GM12878 (cell line): ENCODE measurements around the gene MYBPC1. TPM values are rescaled to one million over a fixed set of nuclear protein-coding genes. Genes with fewer than 3 reads are reported as not detected.

Experiments used
- ATAC-seq: fragments of 200-7000 bp; cut with Tn5 transposase; 3 replicates; pipeline ENCODE4 v1.9.1; 2020; ENCODE audit warnings: mild to moderate bottlenecking, moderate library complexity
- BruUV-seq: library from RNA; stranded (reverse); fragments of 400-500 nt; replicated peaks from 2 replicates; lab custom pipeline; 2021; lab: Mats Ljungman, UMichigan
- CTCF ChIA-PET: fragments of 300-600 bp; sonication (Branson Sonifier 250); formaldehyde crosslinking; extraction: SDS; loops from one replicate; lab custom pipeline; 2021; ENCODE audit warnings: inconsistent platforms; lab: Yijun Ruan, JAX
- POLR2A ChIA-PET: fragments of 350-600 bp; formaldehyde crosslinking; extraction: SDS; loops from one replicate; lab custom pipeline; 2021; ENCODE audit warnings: inconsistent platforms; lab: Charles Lee
- RAD21 ChIA-PET: fragments of 300-600 bp; sonication (Branson Sonifier 250); formaldehyde crosslinking; loops from one replicate; lab custom pipeline; 2023; ENCODE audit warnings: antibody characterized with exemption; ENCODE audit not compliant: unreplicated experiment; lab: Charles Lee
- SMC1A ChIA-PET: fragments of 300-600 bp; sonication (Branson Sonifier 250); formaldehyde crosslinking; loops from one replicate; lab custom pipeline; 2023; ENCODE audit not compliant: unreplicated experiment, uncharacterized antibody; lab: Charles Lee
- DNase-seq: peaks from one replicate; pipeline ENCODE4 v3.0.0-alpha.2; 2011; ENCODE audit warnings: low read depth, low spot score
- FAIRE-seq: peaks from 3 replicates; lab custom pipeline; 2011; peaks lifted over from hg19 to GRCh38; lab: Jason Lieb, UNC
- H2AFZ ChIP-seq: 2 replicates; pipeline ENCODE4 v1.6.0; 2011; ENCODE audit warnings: low read depth, low read length, control low read depth; ENCODE audit not compliant: control insufficient read depth
- H3K27ac ChIP-seq: 2 replicates; pipeline ENCODE4 v1.5.1; 2011; ENCODE audit warnings: control low read depth; ENCODE audit not compliant: control insufficient read depth, insufficient read depth
- H3K27me3 ChIP-seq, 2 experiments: replicated peaks in 1 of 2; 2 replicates each; pipeline versions ENCODE4 v1.6.0 to v1.6.1; 2011; ENCODE audit warnings: low read length in 1 of 2; ENCODE audit not compliant: control insufficient read depth in 2 of 2, insufficient read depth in 2 of 2
- H3K36me3 ChIP-seq, 2 experiments: 2 replicates each; pipeline ENCODE4 v1.5.1; 2011; ENCODE audit warnings: low read length in 1 of 2; ENCODE audit not compliant: control insufficient read depth in 2 of 2, insufficient read depth in 2 of 2
- H3K4me1 ChIP-seq: 2 replicates; pipeline ENCODE4 v1.6.1; 2011; ENCODE audit warnings: mild to moderate bottlenecking, low read length, moderate library complexity, mixed read lengths; ENCODE audit not compliant: control insufficient read depth, insufficient read depth
- H3K4me2 ChIP-seq: 2 replicates; pipeline ENCODE4 v1.6.0; 2011; ENCODE audit warnings: control low read depth; ENCODE audit not compliant: control insufficient read depth, insufficient read depth
- H3K4me3 ChIP-seq: fragments of 200-600 bp; sonication (generic); 2 replicates; pipeline ENCODE4 v1.5.1; 2016
- H3K79me2 ChIP-seq: 2 replicates; pipeline ENCODE4 v1.6.0; 2011; ENCODE audit warnings: low read length; ENCODE audit not compliant: control insufficient read depth, insufficient read depth
- H3K9ac ChIP-seq: 2 replicates; pipeline ENCODE4 v1.8.0; 2011; ENCODE audit warnings: low read length, control low read depth, mixed read lengths; ENCODE audit not compliant: control insufficient read depth, insufficient read depth
- H3K9me3 ChIP-seq: replicated peaks from 3 replicates; pipeline ENCODE4 v1.5.1; 2011; ENCODE audit warnings: mild to moderate bottlenecking, low read length; ENCODE audit not compliant: control insufficient read depth, insufficient read depth
- H4K20me1 ChIP-seq: 2 replicates; pipeline ENCODE4 v1.6.0; 2011; ENCODE audit not compliant: control insufficient read depth, insufficient read depth
- ASH2L ChIP-seq: fragments of 300-600, 200-600 bp; sonication (generic); IDR thresholded peaks from 2 replicates; pipeline ENCODE4 v1.6.1; 2017; ENCODE audit warnings: low read depth, mild to moderate bottlenecking, borderline replicate concordance
- BACH1 ChIP-seq: fragments of 450-650 bp; IDR thresholded peaks from 2 replicates; pipeline ENCODE4 v1.6.1; 2017; ENCODE audit warnings: mild to moderate bottlenecking, borderline replicate concordance
- CHD4 ChIP-seq: fragments of 200-600 bp; sonication (generic); IDR thresholded peaks from 2 replicates; pipeline ENCODE4 v1.6.1; 2016; ENCODE audit warnings: mild to moderate bottlenecking
- E4F1 ChIP-seq: fragments of 450-650 bp; IDR thresholded peaks from 2 replicates; pipeline ENCODE4 v1.6.1; 2018; ENCODE audit warnings: borderline replicate concordance, mild to moderate bottlenecking; ENCODE audit not compliant: partially characterized antibody
- EZH2 ChIP-seq: IDR thresholded peaks from 2 replicates; pipeline ENCODE4 v1.6.1; 2012; ENCODE audit warnings: low read depth, mild to moderate bottlenecking, control low read depth, inconsistent platforms, low read length, borderline replicate concordance; ENCODE audit not compliant: control insufficient read depth
- PBX3 ChIP-seq: IDR thresholded peaks from 2 replicates; pipeline ENCODE4 v1.6.1; 2011; ENCODE audit warnings: mild to moderate bottlenecking, low read depth, low read length, moderate library complexity; ENCODE audit not compliant: insufficient replicate concordance
- POU2F2 ChIP-seq: IDR thresholded peaks from 3 replicates; pipeline ENCODE4 v1.6.1; 2011; ENCODE audit warnings: low read depth, mild to moderate bottlenecking, low read length, borderline replicate concordance
- RELA ChIP-seq: fragments of 450-650 bp; IDR thresholded peaks from 2 replicates; pipeline ENCODE4 v1.8.0; 2014; ENCODE audit warnings: borderline replicate concordance; ENCODE audit not compliant: partially characterized antibody
- REST ChIP-seq: IDR thresholded peaks from 2 replicates; pipeline ENCODE4 v1.6.1; 2012; ENCODE audit warnings: mild to moderate bottlenecking, low read depth, low read length
- SMAD1 ChIP-seq: fragments of 450-650 bp; IDR thresholded peaks from 2 replicates; pipeline ENCODE4 v1.6.1; 2018; ENCODE audit warnings: mild to moderate bottlenecking, low read depth; ENCODE audit not compliant: partially characterized antibody
- TARDBP ChIP-seq: IDR thresholded peaks from 2 replicates; pipeline ENCODE4 v1.6.1; 2016; ENCODE audit warnings: borderline replicate concordance
- ZNF207 ChIP-seq: fragments of 450-650 bp; IDR thresholded peaks from 2 replicates; pipeline ENCODE4 v1.6.1; 2014; ENCODE audit warnings: antibody characterized with exemption, mild to moderate bottlenecking, borderline replicate concordance
- ZNF274 ChIP-seq: IDR thresholded peaks from one replicate; pipeline ENCODE4 v1.8.0; 2011; ENCODE audit not compliant: insufficient read length, insufficient read depth
- WGBS: methylation state at CpG from one replicate; pipeline ENCODE4 v1.1.6; 2016; ENCODE audit warnings: low lambda C conversion rate; ENCODE audit not compliant: insufficient replicate concordance, insufficient coverage; ENCODE audit errors: missing lambda C conversion rate; 5-methylcytosine and 5-hydroxymethylcytosine counted together
- in situ Hi-C: fragments of 300-500 bp; cut with MboI; formaldehyde crosslinking; loops from 9 replicates; pipeline ENCODE4 v1.14.3; 2018; ENCODE audit warnings: mixed read lengths
- intact Hi-C: fragments of 100-400 bp; cut with micrococcal nuclease; formaldehyde crosslinking; loops from one replicate; pipeline ENCODE4 v1.14.2; 2022; ENCODE audit not compliant: unreplicated experiment
- polyA plus RNA-seq, 11 experiments: library from polyadenylated mRNA; depleted of rRNA in 4 of 11; unstranded in 6 of 11; stranded (reverse) in 5 of 11; fragments of >200 nt; fragmentation: Nextera tagmentation in 4 of 11; fragmentation: Illumina TruSeq in 1 of 11; extraction: Ambion mirVana in 4 of 11; extraction: Trizol in 1 of 11; gene quantifications; 1 replicate in 1 of 11; 2 replicates in 10 of 11; pipeline versions ENCODE4 v1.2.1 to v1.2.3, GENCODE V29; 2011 to 2016; ENCODE audit warnings: inconsistent platforms in 2 of 11, missing spikeins in 2 of 11, low read depth in 1 of 11
- total RNA-seq, 4 experiments: library from RNA; depleted of rRNA in 3 of 4; stranded (reverse); fragments of >200 nt in 3 of 4; fragmentation: Illumina TruSeq in 1 of 4; extraction: Trizol in 1 of 4; gene quantifications; 2 replicates each; pipeline versions ENCODE4 v1.2.1 to v1.2.3, GENCODE V29; 2013 to 2021
- TF ChIP-seq, protein P1 (sequence below): IDR thresholded peaks from 2 replicates; pipeline ENCODE4 v1.6.1; 2011; ENCODE audit warnings: borderline replicate concordance, low read depth, mild to moderate bottlenecking, moderate library complexity, mixed read lengths, low read length; ENCODE audit not compliant: insufficient read depth; ENCODE audit errors: extremely low read length
- TF ChIP-seq, protein P2 (sequence below): fragments of 450-650 bp; IDR thresholded peaks from 2 replicates; pipeline ENCODE4 v1.6.1; 2017; ENCODE audit warnings: borderline replicate concordance

The MYBPC1 gene
- total and polyA plus RNA-seq, 10 of the 15 experiments (the other 5 are each of a cell fraction or from before 2014, with no cell fraction given), result not detected

GRCh38 chr12:101609198-101609597 is 14.4 kb downstream of the MYBPC1 start:
- SMC1A ChIA-PET, result no interaction called here
- DNase-seq (no peak), FAIRE-seq (no peak), ATAC-seq (no peak)
- Histone ChIP-seq H3K9me3 (no peaks in the 10 kb centered on the region), H2AFZ (no peak overlapping the region), H4K20me1 (no peaks in the 10 kb centered on the region), H3K4me2 (no peak overlapping the region), H3K4me1 (no peaks in the 10 kb centered on the region), H3K36me3 (no peaks in the 10 kb centered on the region), H3K27ac (no peak overlapping the region), H3K79me2 (no peaks in the 10 kb centered on the region), H3K27me3 (no peaks in the 10 kb centered on the region; a peak in 1 of 4 replicates), H3K9ac (no peak overlapping the region), H3K4me3 (no peak overlapping the region)
- 31% methylated on average over 4 of the region's 4 CpGs for WGBS
- in situ Hi-C loops, result no loop called here
- CTCF ChIA-PET, result no interaction called here
- POLR2A ChIA-PET, result interaction anchor here (1.0 kb wide), 1 partner anchor 38 kb away, joined by 3 read pairs; no protein-coding TSS in a partner anchor
- no TSS peak for BruUV-seq
- intact Hi-C loops, result no loop called here
- RAD21 ChIA-PET, result no interaction called here
- TF ChIP-seq EZH2 (no peak), TARDBP (no peak), PBX3 (no peak), REST (no peak), ASH2L (no peak), RELA (no peak), ZNF274 (no peak), BACH1 (no peak), ZNF207 (no peak), CHD4 (no peak), POU2F2 (no peak), SMAD1 (no peak), E4F1 (no peak)
- TF ChIP-seq, protein P1, sequence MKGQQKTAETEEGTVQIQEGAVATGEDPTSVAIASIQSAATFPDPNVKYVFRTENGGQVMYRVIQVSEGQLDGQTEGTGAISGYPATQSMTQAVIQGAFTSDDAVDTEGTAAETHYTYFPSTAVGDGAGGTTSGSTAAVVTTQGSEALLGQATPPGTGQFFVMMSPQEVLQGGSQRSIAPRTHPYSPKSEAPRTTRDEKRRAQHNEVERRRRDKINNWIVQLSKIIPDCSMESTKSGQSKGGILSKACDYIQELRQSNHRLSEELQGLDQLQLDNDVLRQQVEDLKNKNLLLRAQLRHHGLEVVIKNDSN, result no peak
- TF ChIP-seq, protein P2, sequence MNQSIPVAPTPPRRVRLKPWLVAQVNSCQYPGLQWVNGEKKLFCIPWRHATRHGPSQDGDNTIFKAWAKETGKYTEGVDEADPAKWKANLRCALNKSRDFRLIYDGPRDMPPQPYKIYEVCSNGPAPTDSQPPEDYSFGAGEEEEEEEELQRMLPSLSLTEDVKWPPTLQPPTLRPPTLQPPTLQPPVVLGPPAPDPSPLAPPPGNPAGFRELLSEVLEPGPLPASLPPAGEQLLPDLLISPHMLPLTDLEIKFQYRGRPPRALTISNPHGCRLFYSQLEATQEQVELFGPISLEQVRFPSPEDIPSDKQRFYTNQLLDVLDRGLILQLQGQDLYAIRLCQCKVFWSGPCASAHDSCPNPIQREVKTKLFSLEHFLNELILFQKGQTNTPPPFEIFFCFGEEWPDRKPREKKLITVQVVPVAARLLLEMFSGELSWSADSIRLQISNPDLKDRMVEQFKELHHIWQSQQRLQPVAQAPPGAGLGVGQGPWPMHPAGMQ, result no peak
